RWPE2 (cell line): ENCODE data around the gene TAF1B.

Experiments used
- ATAC-seq: fragments of 200-7000 bp; cut with Tn5 transposase; 3 replicates; pipeline ENCODE4 v1.9.1; 2021; ENCODE audit warnings: low read depth
- DNase-seq: peaks from one replicate; pipeline ENCODE4 v3.0.0-alpha.2; 2020; ENCODE audit warnings: low spot score
- H3K27ac ChIP-seq: fragments of 450-650 bp; 2 replicates; pipeline ENCODE4 v1.5.1; 2017; ENCODE audit warnings: mild to moderate bottlenecking; ENCODE audit not compliant: poor library complexity, severe bottlenecking
- H3K27me3 ChIP-seq: fragments of 250-450 bp; sonication (Bioruptor Pico); 2 replicates; pipeline ENCODE4 v1.5.1; 2021; ENCODE audit warnings: mild to moderate bottlenecking, moderate library complexity; ENCODE audit not compliant: insufficient read depth, poor library complexity, severe bottlenecking
- H3K36me3 ChIP-seq: fragments of 250-450 bp; sonication (Bioruptor Pico); 2 replicates; pipeline ENCODE4 v1.5.1; 2020; ENCODE audit warnings: low read depth, mild to moderate bottlenecking, moderate library complexity
- H3K4me1 ChIP-seq: fragments of 250-450 bp; sonication (Bioruptor Pico); 2 replicates; pipeline ENCODE4 v1.5.1; 2021; ENCODE audit warnings: mild to moderate bottlenecking, moderate library complexity; ENCODE audit not compliant: insufficient read depth, poor library complexity, severe bottlenecking
- H3K4me3 ChIP-seq: fragments of 250-450 bp; sonication (Bioruptor Pico); 2 replicates; pipeline ENCODE4 v1.5.1; 2021; ENCODE audit warnings: mild to moderate bottlenecking, moderate library complexity; ENCODE audit not compliant: severe bottlenecking
- H3K9me3 ChIP-seq: fragments of 250-450 bp; sonication (Bioruptor Pico); 2 replicates; pipeline ENCODE4 v1.5.1; 2021; ENCODE audit warnings: mild to moderate bottlenecking, moderate library complexity; ENCODE audit not compliant: severe bottlenecking
- TF ChIP-seq, protein P1 (sequence below): fragments of 450-650 bp; IDR thresholded peaks from one replicate; pipeline ENCODE4 v1.5.1; 2017; ENCODE audit warnings: mild to moderate bottlenecking, moderate library complexity; ENCODE audit not compliant: poor library complexity, severe bottlenecking

The TAF1B gene

DNA sequence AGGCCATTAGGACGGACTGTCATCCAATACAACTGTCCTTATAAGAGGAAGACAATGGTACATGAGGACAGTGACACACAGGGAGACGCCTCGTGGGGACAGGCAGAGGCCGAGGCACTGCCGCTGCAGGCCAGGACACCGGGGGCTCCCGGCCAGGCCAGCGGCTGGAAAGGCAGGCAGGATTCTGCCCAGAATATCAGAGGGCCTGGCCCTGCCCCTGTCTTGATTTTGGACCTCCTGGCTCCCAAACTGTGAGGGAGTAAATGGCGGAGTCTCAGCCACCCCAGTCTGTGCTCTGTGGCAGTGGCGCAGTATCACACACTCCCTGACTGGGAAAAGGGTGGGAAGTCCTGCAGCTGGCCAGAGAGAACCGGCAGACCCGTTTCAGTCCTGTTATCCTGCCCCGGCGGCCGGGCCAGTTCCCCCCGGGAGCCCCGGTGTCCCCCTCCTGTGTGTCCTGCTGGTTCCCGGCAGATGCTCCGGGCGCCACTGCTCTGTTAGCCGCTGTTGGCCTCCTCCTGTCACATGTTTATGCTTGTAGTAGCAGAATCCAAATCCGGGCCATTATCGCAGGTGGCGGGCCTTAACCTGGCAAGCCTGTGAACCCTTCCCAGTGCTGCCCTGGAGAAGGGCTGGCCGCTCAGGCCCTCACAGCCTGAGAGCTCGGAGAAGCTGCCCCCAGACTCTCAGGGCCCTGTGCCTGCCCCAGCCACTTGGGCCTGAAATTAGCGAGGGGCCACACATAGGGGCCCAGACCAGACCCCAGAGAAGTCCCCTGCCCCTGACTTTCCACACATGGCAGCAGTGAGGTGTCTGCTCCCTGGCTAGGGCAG is 31.4 kb upstream of the TAF1B start:
- DNase-seq, result peak; percentile 51
- no peaks in the 10 kb centered on the region for H3K27me3 ChIP-seq
- TF ChIP-seq, protein P1, sequence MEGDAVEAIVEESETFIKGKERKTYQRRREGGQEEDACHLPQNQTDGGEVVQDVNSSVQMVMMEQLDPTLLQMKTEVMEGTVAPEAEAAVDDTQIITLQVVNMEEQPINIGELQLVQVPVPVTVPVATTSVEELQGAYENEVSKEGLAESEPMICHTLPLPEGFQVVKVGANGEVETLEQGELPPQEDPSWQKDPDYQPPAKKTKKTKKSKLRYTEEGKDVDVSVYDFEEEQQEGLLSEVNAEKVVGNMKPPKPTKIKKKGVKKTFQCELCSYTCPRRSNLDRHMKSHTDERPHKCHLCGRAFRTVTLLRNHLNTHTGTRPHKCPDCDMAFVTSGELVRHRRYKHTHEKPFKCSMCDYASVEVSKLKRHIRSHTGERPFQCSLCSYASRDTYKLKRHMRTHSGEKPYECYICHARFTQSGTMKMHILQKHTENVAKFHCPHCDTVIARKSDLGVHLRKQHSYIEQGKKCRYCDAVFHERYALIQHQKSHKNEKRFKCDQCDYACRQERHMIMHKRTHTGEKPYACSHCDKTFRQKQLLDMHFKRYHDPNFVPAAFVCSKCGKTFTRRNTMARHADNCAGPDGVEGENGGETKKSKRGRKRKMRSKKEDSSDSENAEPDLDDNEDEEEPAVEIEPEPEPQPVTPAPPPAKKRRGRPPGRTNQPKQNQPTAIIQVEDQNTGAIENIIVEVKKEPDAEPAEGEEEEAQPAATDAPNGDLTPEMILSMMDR, result no peak
- no peak for ATAC-seq
- H3K27ac ChIP-seq, result peak overlapping the region; percentile 53
- H3K4me1 ChIP-seq, result peaks cover 21% of the 10 kb centered on the region
- no peaks in the 10 kb centered on the region for H3K9me3 ChIP-seq
- H3K4me3 ChIP-seq, result no peak overlapping the region
- no peaks in the 10 kb centered on the region for H3K36me3 ChIP-seq

DNA sequence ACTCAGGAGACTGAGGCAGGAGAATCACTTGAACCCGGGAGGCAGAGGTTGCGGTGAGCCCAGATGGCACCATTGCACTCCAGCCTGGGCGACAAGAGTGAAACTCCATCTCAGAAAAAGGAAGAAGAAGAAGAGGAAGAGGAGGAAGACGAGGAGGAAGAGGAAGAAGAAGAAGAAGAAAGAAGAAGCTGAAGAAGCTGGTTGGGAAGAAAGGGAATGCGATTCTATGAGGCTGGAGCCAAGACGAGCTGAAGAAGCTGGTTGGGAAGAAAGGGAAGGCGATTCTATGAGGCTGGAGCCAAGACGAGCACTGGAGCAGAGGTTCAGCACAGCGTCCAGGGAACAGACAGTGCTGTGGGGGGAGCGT is 30.3 kb upstream of the TAF1B start:
- H3K4me3 ChIP-seq, result no peak overlapping the region
- H3K4me1 ChIP-seq, result peaks cover 21% of the 10 kb centered on the region
- DNase-seq (no peak), ATAC-seq (no peak)
- no peaks in the 10 kb centered on the region for H3K36me3 ChIP-seq
- TF ChIP-seq, protein P1, result no peak
- no peaks in the 10 kb centered on the region for H3K27me3 ChIP-seq
- no peak overlapping the region for H3K27ac ChIP-seq
- no peaks in the 10 kb centered on the region for H3K9me3 ChIP-seq

DNA sequence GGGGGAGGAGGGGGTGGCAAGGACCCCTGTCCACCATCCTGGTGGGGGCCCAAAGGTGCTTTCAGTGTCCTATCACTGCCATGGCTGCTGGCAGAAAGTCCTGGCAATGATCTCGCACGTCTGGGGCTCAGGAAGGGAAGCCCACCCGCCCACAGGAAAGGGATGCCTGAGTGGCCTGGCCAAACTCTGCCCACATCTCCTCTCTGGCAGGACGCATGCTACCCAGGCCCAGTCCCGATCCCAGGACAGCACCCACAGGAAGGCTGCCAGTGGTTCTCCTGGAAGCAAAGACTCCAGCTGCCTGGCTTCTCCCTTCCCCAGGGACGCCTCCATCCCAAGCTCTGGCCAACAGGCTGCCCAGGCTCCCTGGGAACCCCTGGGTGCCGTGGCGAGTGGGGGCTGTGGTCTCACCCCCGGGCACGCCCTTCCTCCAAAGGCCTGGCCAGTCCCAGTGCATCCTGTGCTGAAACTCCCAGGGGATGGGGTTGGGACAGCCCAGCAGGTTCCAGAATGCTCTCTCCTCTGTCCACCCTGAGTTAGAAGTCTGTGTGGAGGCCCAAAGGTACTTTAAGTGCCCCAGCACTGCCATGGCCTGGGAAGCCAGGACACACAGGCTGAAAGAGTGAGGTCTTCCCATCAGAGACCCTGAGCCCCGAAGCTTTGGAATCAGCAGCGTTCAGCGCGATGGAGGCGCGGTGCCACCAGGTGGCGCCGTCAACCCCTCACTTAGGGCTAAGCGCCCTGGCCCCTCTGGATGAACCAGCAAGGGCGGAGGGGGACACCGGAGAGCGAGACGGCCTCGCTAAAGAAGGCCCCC is 29.8 kb upstream of the TAF1B start:
- ATAC-seq, result peak; percentile 73
- peak; percentile 70 for DNase-seq
- Histone ChIP-seq H3K4me1 (peaks cover 16% of the 10 kb centered on the region), H3K27me3 (no peaks in the 10 kb centered on the region), H3K36me3 (no peaks in the 10 kb centered on the region), H3K9me3 (no peaks in the 10 kb centered on the region), H3K4me3 (no peak overlapping the region), H3K27ac (no peak overlapping the region)
- TF ChIP-seq, protein P1, result peak; percentile 95

DNA sequence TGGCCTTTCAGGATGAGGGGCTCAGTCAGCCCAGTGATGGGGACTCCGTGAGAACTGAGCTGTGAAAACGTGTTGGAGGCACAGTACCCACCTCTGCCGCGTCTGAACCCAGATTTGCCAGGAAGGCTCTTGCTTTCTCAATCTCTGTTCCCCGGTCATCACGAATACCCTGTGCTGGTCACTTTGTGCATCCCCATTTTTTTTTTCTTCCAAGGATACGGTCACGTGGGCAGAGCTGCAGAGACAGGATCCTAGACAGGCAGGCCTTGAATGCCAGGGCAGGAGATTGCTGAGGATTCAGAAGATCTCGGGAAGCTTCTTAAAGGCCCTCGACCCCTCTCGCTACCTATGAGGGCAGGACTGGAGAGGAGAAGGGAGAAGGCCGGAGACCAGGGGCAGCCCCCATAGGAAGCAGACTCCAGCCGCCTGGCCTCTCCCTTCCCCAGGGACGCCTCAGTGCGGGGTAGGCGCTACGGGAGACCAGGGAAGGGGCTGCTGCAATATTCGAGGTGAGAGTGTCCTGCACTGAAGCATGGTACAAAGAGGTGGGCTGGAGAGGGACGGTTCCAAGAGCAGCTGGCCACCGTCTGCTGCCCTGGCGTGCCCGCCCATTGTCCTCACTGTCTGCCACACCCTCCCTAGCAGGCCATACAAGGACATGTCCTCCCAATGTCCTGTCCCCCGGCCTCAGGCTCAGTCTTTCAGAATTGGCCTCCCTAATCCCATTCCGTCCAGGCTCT is 29.0 kb upstream of the TAF1B start:
- Histone ChIP-seq H3K27ac (no peak overlapping the region), H3K36me3 (no peaks in the 10 kb centered on the region), H3K4me1 (peaks cover 10% of the 10 kb centered on the region), H3K4me3 (no peak overlapping the region), H3K9me3 (no peaks in the 10 kb centered on the region), H3K27me3 (no peaks in the 10 kb centered on the region)
- DNase-seq, result peak; percentile 54
- no peak for ATAC-seq
- TF ChIP-seq, protein P1, result peak; percentile 72
